GM23338 (cell line): ENCODE measurements around the gene GAPT. TPM values are rescaled to one million over a fixed set of nuclear protein-coding genes. Genes with fewer than 3 reads are reported as not detected.

Experiments
- ATAC-seq: fragments of 200-7000 bp; cut with Tn5 transposase; 3 replicates; pipeline ENCODE4 v1.9.1; 2020
- DNase-seq: peaks from one replicate; pipeline ENCODE4 v3.0.0-alpha.2; 2015; ENCODE audit warnings: low spot score
- H2AFZ ChIP-seq: fragments of 200-600 bp; sonication (generic); 2 replicates; pipeline ENCODE4 v1.8.0; 2016; ENCODE audit warnings: antibody characterized with exemption, mild to moderate bottlenecking, moderate library complexity
- H3F3A ChIP-seq: fragments of 200-600 bp; sonication (generic); replicated peaks from 2 replicates; pipeline ENCODE4 v1.8.0; 2017; ENCODE audit warnings: antibody characterized with exemption, mixed run types, low read depth
- H3K27ac ChIP-seq: fragments of 200-600 bp; sonication (generic); 2 replicates; pipeline ENCODE4 v1.6.1; 2016; ENCODE audit warnings: low read depth
- H3K27me3 ChIP-seq: fragments of 200-600 bp; sonication (generic); 2 replicates; pipeline ENCODE4 v1.8.0; 2016; ENCODE audit warnings: mild to moderate bottlenecking, mixed run types, moderate library complexity; ENCODE audit not compliant: insufficient read depth
- H3K36me3 ChIP-seq: fragments of 200-600 bp; sonication (generic); 2 replicates; pipeline ENCODE4 v1.8.0; 2016; ENCODE audit warnings: mild to moderate bottlenecking; ENCODE audit not compliant: insufficient read depth
- H3K4me1 ChIP-seq: fragments of 200-600 bp; sonication (generic); 2 replicates; pipeline ENCODE4 v1.8.0; 2016; ENCODE audit warnings: mild to moderate bottlenecking, moderate library complexity; ENCODE audit not compliant: insufficient read depth
- H3K4me2 ChIP-seq: fragments of 200-600 bp; sonication (generic); 2 replicates; pipeline ENCODE4 v1.7.1; 2017; ENCODE audit warnings: mixed run types
- H3K4me3 ChIP-seq: fragments of 200-600 bp; sonication (generic); 2 replicates; pipeline ENCODE4 v1.6.1; 2016; ENCODE audit warnings: mixed run types
- H3K79me2 ChIP-seq: fragments of 200-600 bp; sonication (generic); replicated peaks from 2 replicates; pipeline ENCODE4 v1.8.0; 2017; ENCODE audit warnings: mild to moderate bottlenecking; ENCODE audit not compliant: insufficient read depth
- H3K9me2 ChIP-seq: fragments of 200-600 bp; sonication (generic); 2 replicates; pipeline ENCODE4 v1.8.0; 2017; ENCODE audit not compliant: insufficient read depth
- H4K20me1 ChIP-seq: fragments of 200-600 bp; sonication (generic); replicated peaks from 2 replicates; pipeline ENCODE4 v1.8.0; 2017; ENCODE audit warnings: mild to moderate bottlenecking; ENCODE audit not compliant: insufficient read depth
- H3K27ac Mint-ChIP-seq: 2 replicates; pipeline ENCODE4 v1.8.0; 2020; ENCODE audit warnings: inconsistent platforms, mild to moderate bottlenecking, moderate library complexity, mixed read lengths
- H3K27me3 Mint-ChIP-seq: 3 replicates; pipeline ENCODE4 v1.8.0; 2022; ENCODE audit warnings: low read depth, mild to moderate bottlenecking, moderate library complexity, mixed read lengths, inconsistent platforms; ENCODE audit not compliant: insufficient read depth, poor library complexity
- H3K36me3 Mint-ChIP-seq: 3 replicates; pipeline ENCODE4 v1.8.0; 2021; ENCODE audit warnings: low read depth, mild to moderate bottlenecking, inconsistent platforms, moderate library complexity, mixed read lengths
- H3K4me1 Mint-ChIP-seq: 3 replicates; pipeline ENCODE4 v1.8.0; 2020; ENCODE audit warnings: mild to moderate bottlenecking, inconsistent platforms, mixed read lengths
- H3K4me3 Mint-ChIP-seq: 3 replicates; pipeline ENCODE4 v1.8.0; 2021; ENCODE audit warnings: moderate library complexity, mild to moderate bottlenecking, inconsistent platforms, mixed read lengths
- H3K9me3 Mint-ChIP-seq: 3 replicates; pipeline ENCODE4 v1.8.0; 2020; ENCODE audit warnings: moderate library complexity, mild to moderate bottlenecking, inconsistent platforms, mixed read lengths
- CREB1 ChIP-seq: fragments of 250-450 bp; sonication (Bioruptor Pico); IDR thresholded peaks from 2 replicates; pipeline ENCODE4 v1.5.0; 2020; ENCODE audit warnings: low read depth, mild to moderate bottlenecking, moderate library complexity
- ETS1 ChIP-seq: IDR thresholded peaks from 2 replicates; pipeline ENCODE4 v1.6.1; 2016; ENCODE audit warnings: antibody characterized with exemption
- EZH2 ChIP-seq: fragments of 200-600 bp; sonication (generic); IDR thresholded peaks from one replicate; pipeline ENCODE4 v1.8.0; 2017; ENCODE audit warnings: antibody characterized with exemption, mild to moderate bottlenecking, low read depth; ENCODE audit not compliant: unreplicated experiment
- EZH2phosphoT487 ChIP-seq: fragments of 200-600 bp; sonication (generic); IDR thresholded peaks from one replicate; pipeline ENCODE4 v1.8.1; 2018; ENCODE audit warnings: antibody characterized with exemption; ENCODE audit not compliant: unreplicated experiment
- JUNB ChIP-seq: IDR thresholded peaks from one replicate; pipeline ENCODE4 v1.6.1; 2016; ENCODE audit warnings: antibody characterized with exemption; ENCODE audit not compliant: unreplicated experiment
- NANOG ChIP-seq: IDR thresholded peaks from 2 replicates; pipeline ENCODE4 v1.6.1; 2016; ENCODE audit warnings: antibody characterized with exemption, borderline replicate concordance
- POLR2AphosphoS5 ChIP-seq: IDR thresholded peaks from 2 replicates; pipeline ENCODE4 v1.6.1; 2016; ENCODE audit warnings: antibody characterized with exemption, low read depth
- STAT1 ChIP-seq: IDR thresholded peaks from one replicate; pipeline ENCODE4 v1.6.1; 2016; ENCODE audit warnings: antibody characterized with exemption; ENCODE audit not compliant: unreplicated experiment
- ZNF114 ChIP-seq: fragments of 250-450 bp; sonication (Bioruptor Pico); IDR thresholded peaks from 2 replicates; pipeline ENCODE4 v1.5.0; 2020; ENCODE audit warnings: mild to moderate bottlenecking, moderate library complexity
- ZNF331 ChIP-seq: fragments of 250-450 bp; sonication (Bioruptor Pico); IDR thresholded peaks from 2 replicates; pipeline ENCODE4 v1.5.0; 2020; ENCODE audit warnings: low read depth, mild to moderate bottlenecking, moderate library complexity
- polyA plus RNA-seq: library from polyadenylated mRNA; unstranded; fragments of >200 nt; fragmentation: Nextera tagmentation; extraction: Ambion mirVana; gene quantifications from 2 replicates; pipeline ENCODE4 v1.2.1, GENCODE V29; 2016
- total RNA-seq: library from RNA; depleted of rRNA; stranded (reverse); fragments of >200 nt; shearing (Covaris generic); gene quantifications from 2 replicates; pipeline ENCODE4 v1.2.3, GENCODE V29; 2014
- TF ChIP-seq, protein P1 (sequence below), 2 experiments: fragments of 200-600 bp in 1 of 2; sonication (generic) in 1 of 2; conservative IDR thresholded peaks; 2 replicates each; pipeline versions ENCODE4 v1.5.1 to v1.6.1; 2016 to 2017; ENCODE audit warnings: antibody characterized with exemption in 2 of 2, low read depth in 2 of 2, mild to moderate bottlenecking in 2 of 2, moderate library complexity in 1 of 2
- TF ChIP-seq, protein P2 (sequence below): fragments of 250-450 bp; sonication (Bioruptor Pico); IDR thresholded peaks from 2 replicates; pipeline ENCODE4 v1.5.0; 2020; ENCODE audit warnings: mild to moderate bottlenecking, moderate library complexity
- TF ChIP-seq, protein P3 (sequence below): IDR thresholded peaks from one replicate; pipeline ENCODE4 v1.6.1; 2018; ENCODE audit warnings: antibody characterized with exemption; ENCODE audit not compliant: unreplicated experiment

Gene GAPT
- total and polyA plus RNA-seq, 2 experiments from 2014 or later, result not detected

DNA sequence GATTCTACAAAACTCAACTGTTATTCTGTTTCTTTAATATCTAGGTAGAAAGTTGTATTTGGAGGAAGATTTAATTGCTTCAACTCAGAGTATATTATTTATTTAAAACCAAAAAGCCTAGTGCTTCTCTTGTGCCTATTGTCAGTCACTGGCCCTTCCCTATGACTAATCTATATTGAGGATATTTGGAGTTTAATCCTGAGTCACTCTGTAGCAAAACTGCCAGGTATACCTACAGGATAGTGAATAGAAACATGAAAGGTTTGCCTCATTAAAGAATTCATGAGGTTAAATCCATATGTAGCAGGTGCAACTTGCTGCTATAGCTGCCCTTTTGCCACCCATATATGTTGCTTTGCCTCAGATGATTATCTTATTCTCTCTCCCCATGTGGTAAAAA lies 46.4 kb upstream of the GAPT start:
- TF ChIP-seq EZH2, result no peak
- TF ChIP-seq EZH2phosphoT487, result no peak
- TF ChIP-seq STAT1, result no peak
- TF ChIP-seq POLR2AphosphoS5, result no peak
- no peak for TF ChIP-seq ETS1
- TF ChIP-seq, protein P1, sequence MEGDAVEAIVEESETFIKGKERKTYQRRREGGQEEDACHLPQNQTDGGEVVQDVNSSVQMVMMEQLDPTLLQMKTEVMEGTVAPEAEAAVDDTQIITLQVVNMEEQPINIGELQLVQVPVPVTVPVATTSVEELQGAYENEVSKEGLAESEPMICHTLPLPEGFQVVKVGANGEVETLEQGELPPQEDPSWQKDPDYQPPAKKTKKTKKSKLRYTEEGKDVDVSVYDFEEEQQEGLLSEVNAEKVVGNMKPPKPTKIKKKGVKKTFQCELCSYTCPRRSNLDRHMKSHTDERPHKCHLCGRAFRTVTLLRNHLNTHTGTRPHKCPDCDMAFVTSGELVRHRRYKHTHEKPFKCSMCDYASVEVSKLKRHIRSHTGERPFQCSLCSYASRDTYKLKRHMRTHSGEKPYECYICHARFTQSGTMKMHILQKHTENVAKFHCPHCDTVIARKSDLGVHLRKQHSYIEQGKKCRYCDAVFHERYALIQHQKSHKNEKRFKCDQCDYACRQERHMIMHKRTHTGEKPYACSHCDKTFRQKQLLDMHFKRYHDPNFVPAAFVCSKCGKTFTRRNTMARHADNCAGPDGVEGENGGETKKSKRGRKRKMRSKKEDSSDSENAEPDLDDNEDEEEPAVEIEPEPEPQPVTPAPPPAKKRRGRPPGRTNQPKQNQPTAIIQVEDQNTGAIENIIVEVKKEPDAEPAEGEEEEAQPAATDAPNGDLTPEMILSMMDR (conservative IDR thresholded peaks at IDR 0.05; ENCODE audit: low read depth in 2 of 2), result no peak
- TF ChIP-seq JUNB, result no peak
- TF ChIP-seq ZNF331 (CRISPR knock-in tag), result no peak
- TF ChIP-seq ZNF114 (CRISPR knock-in tag), result no peak
- TF ChIP-seq NANOG, result no peak
- TF ChIP-seq, protein P2, sequence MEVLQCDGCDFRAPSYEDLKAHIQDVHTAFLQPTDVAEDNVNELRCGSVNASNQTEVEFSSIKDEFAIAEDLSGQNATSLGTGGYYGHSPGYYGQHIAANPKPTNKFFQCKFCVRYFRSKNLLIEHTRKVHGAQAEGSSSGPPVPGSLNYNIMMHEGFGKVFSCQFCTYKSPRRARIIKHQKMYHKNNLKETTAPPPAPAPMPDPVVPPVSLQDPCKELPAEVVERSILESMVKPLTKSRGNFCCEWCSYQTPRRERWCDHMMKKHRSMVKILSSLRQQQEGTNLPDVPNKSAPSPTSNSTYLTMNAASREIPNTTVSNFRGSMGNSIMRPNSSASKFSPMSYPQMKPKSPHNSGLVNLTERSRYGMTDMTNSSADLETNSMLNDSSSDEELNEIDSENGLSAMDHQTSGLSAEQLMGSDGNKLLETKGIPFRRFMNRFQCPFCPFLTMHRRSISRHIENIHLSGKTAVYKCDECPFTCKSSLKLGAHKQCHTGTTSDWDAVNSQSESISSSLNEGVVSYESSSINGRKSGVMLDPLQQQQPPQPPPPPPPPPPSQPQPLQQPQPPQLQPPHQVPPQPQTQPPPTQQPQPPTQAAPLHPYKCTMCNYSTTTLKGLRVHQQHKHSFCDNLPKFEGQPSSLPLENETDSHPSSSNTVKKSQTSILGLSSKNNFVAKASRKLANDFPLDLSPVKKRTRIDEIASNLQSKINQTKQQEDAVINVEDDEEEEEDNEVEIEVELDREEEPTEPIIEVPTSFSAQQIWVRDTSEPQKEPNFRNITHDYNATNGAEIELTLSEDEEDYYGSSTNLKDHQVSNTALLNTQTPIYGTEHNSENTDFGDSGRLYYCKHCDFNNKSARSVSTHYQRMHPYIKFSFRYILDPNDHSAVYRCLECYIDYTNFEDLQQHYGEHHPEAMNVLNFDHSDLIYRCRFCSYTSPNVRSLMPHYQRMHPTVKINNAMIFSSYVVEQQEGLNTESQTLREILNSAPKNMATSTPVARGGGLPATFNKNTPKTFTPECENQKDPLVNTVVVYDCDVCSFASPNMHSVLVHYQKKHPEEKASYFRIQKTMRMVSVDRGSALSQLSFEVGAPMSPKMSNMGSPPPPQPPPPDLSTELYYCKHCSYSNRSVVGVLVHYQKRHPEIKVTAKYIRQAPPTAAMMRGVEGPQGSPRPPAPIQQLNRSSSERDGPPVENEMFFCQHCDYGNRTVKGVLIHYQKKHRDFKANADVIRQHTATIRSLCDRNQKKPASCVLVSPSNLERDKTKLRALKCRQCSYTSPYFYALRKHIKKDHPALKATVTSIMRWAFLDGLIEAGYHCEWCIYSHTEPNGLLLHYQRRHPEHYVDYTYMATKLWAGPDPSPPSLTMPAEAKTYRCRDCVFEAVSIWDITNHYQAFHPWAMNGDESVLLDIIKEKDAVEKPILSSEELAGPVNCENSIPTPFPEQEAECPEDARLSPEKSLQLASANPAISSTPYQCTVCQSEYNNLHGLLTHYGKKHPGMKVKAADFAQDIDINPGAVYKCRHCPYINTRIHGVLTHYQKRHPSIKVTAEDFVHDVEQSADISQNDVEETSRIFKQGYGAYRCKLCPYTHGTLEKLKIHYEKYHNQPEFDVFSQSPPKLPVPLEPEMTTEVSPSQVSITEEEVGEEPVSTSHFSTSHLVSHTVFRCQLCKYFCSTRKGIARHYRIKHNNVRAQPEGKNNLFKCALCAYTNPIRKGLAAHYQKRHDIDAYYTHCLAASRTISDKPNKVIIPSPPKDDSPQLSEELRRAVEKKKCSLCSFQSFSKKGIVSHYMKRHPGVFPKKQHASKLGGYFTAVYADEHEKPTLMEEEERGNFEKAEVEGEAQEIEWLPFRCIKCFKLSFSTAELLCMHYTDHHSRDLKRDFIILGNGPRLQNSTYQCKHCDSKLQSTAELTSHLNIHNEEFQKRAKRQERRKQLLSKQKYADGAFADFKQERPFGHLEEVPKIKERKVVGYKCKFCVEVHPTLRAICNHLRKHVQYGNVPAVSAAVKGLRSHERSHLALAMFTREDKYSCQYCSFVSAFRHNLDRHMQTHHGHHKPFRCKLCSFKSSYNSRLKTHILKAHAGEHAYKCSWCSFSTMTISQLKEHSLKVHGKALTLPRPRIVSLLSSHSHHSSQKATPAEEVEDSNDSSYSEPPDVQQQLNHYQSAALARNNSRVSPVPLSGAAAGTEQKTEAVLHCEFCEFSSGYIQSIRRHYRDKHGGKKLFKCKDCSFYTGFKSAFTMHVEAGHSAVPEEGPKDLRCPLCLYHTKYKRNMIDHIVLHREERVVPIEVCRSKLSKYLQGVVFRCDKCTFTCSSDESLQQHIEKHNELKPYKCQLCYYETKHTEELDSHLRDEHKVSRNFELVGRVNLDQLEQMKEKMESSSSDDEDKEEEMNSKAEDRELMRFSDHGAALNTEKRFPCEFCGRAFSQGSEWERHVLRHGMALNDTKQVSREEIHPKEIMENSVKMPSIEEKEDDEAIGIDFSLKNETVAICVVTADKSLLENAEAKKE (CRISPR knock-in tag), result no peak
- no peak for TF ChIP-seq CREB1 (CRISPR knock-in tag)
- TF ChIP-seq, protein P3, sequence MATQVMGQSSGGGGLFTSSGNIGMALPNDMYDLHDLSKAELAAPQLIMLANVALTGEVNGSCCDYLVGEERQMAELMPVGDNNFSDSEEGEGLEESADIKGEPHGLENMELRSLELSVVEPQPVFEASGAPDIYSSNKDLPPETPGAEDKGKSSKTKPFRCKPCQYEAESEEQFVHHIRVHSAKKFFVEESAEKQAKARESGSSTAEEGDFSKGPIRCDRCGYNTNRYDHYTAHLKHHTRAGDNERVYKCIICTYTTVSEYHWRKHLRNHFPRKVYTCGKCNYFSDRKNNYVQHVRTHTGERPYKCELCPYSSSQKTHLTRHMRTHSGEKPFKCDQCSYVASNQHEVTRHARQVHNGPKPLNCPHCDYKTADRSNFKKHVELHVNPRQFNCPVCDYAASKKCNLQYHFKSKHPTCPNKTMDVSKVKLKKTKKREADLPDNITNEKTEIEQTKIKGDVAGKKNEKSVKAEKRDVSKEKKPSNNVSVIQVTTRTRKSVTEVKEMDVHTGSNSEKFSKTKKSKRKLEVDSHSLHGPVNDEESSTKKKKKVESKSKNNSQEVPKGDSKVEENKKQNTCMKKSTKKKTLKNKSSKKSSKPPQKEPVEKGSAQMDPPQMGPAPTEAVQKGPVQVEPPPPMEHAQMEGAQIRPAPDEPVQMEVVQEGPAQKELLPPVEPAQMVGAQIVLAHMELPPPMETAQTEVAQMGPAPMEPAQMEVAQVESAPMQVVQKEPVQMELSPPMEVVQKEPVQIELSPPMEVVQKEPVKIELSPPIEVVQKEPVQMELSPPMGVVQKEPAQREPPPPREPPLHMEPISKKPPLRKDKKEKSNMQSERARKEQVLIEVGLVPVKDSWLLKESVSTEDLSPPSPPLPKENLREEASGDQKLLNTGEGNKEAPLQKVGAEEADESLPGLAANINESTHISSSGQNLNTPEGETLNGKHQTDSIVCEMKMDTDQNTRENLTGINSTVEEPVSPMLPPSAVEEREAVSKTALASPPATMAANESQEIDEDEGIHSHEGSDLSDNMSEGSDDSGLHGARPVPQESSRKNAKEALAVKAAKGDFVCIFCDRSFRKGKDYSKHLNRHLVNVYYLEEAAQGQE, result no peak
- 0 out of 2 replicates have a peak, but pooled peaks cover 3% of the 10 kb centered on the region for H3K9me2 ChIP-seq
- Mint-ChIP-seq H3K27ac (no peak overlapping the region), H3K4me1 (no peaks in the 10 kb centered on the region), H3K27me3 (no peaks in the 10 kb centered on the region), H3K4me3 (no peak overlapping the region), H3K9me3 (peaks cover 10% of the 10 kb centered on the region; the same call in 2 of the 3 replicates), H3K36me3 (peaks cover 5% of the 10 kb centered on the region; the same call in 2 of the 3 replicates)
- H3K4me1 ChIP-seq, result no peaks in the 10 kb centered on the region
- no peak for ATAC-seq
- no peak overlapping the region for H3K4me2 ChIP-seq
- H3K27me3 ChIP-seq, result no peaks in the 10 kb centered on the region
- no peak overlapping the region for H3K4me3 ChIP-seq
- no peak for DNase-seq
- H3F3A ChIP-seq, result no peaks in the 10 kb centered on the region
- H4K20me1 ChIP-seq, result no peaks in the 10 kb centered on the region
- no peak overlapping the region for H3K27ac ChIP-seq
- H2AFZ ChIP-seq, result no peak overlapping the region
- H3K79me2 ChIP-seq, result no peaks in the 10 kb centered on the region
- H3K36me3 ChIP-seq, result no peaks in the 10 kb centered on the region
